Keratinocyte (primary cell): ENCODE measurements around the gene PLEKHA8. TPM values are rescaled to one million over a fixed set of nuclear protein-coding genes. Genes with fewer than 3 reads are reported as not detected.

Experiments
- DNase-seq: peaks from one replicate; pipeline ENCODE4 v3.0.0-alpha.2; 2011; ENCODE audit warnings: low read depth, missing footprints, low spot score
- FAIRE-seq: peaks from 2 replicates; lab custom pipeline; 2011; peaks lifted over from hg19 to GRCh38; lab: Jason Lieb, UNC
- H2AFZ ChIP-seq: 2 replicates; pipeline ENCODE4 v1.6.0; 2012; ENCODE audit warnings: low read length, control low read depth, inconsistent platforms; ENCODE audit not compliant: control insufficient read depth
- H3K27ac ChIP-seq: 2 replicates; pipeline ENCODE4 v1.5.1; 2011; ENCODE audit warnings: low read length; ENCODE audit not compliant: control insufficient read depth, insufficient read depth
- H3K27me3 ChIP-seq: 3 replicates; pipeline ENCODE4 v1.6.0; 2011; ENCODE audit warnings: low read length; ENCODE audit not compliant: control insufficient read depth, insufficient read depth; ENCODE audit errors: extremely low read depth
- H3K36me3 ChIP-seq, 2 experiments: 2 replicates in 1 of 2; 3 replicates in 1 of 2; pipeline ENCODE4 v1.5.1; 2011; ENCODE audit warnings: low read length in 2 of 2, mild to moderate bottlenecking in 1 of 2; ENCODE audit not compliant: control insufficient read depth in 2 of 2, insufficient read depth in 2 of 2; ENCODE audit errors: extremely low read depth in 1 of 2
- H3K4me1 ChIP-seq: 3 replicates; pipeline ENCODE4 v1.5.1; 2011; ENCODE audit warnings: low read length; ENCODE audit not compliant: control insufficient read depth, insufficient read depth; ENCODE audit errors: extremely low read depth
- H3K4me2 ChIP-seq: 3 replicates; pipeline ENCODE4 v1.6.0; 2011; ENCODE audit warnings: low read depth, low read length; ENCODE audit not compliant: control insufficient read depth, insufficient read depth; ENCODE audit errors: extremely low read depth
- H3K4me3 ChIP-seq, 3 experiments: fragments of 200-600 bp in 1 of 3; sonication (generic) in 1 of 3; 2 replicates in 2 of 3; 3 replicates in 1 of 3; pipeline ENCODE4 v1.5.1; 2011 to 2016; ENCODE audit warnings: low read length in 3 of 3, mild to moderate bottlenecking in 3 of 3, control low read depth in 2 of 3, inconsistent platforms in 1 of 3, low read depth in 1 of 3, mixed read lengths in 1 of 3, mixed run types in 1 of 3, moderate library complexity in 1 of 3; ENCODE audit not compliant: control insufficient read depth in 2 of 3, insufficient read depth in 2 of 3; ENCODE audit errors: extremely low read depth in 1 of 3
- H3K79me2 ChIP-seq: 2 replicates; pipeline ENCODE4 v1.6.0; 2012; ENCODE audit warnings: low read length; ENCODE audit not compliant: control insufficient read depth, insufficient read depth
- H3K9ac ChIP-seq: 3 replicates; pipeline ENCODE4 v1.6.0; 2011; ENCODE audit warnings: low read length; ENCODE audit not compliant: control insufficient read depth, insufficient read depth; ENCODE audit errors: extremely low read depth
- H3K9me1 ChIP-seq: 3 replicates; pipeline ENCODE4 v1.6.0; 2011; ENCODE audit warnings: low read length; ENCODE audit not compliant: control insufficient read depth, insufficient read depth; ENCODE audit errors: extremely low read depth
- H3K9me3 ChIP-seq: 2 replicates; pipeline ENCODE4 v1.5.1; 2012; ENCODE audit warnings: low read depth, low read length; ENCODE audit not compliant: control insufficient read depth
- H4K20me1 ChIP-seq: 3 replicates; pipeline ENCODE4 v1.6.0; 2011; ENCODE audit warnings: low read length; ENCODE audit not compliant: control insufficient read depth, insufficient read depth; ENCODE audit errors: extremely low read depth
- EZH2 ChIP-seq: IDR thresholded peaks from one replicate; pipeline ENCODE4 v1.6.1; 2012; ENCODE audit warnings: inconsistent platforms, mild to moderate bottlenecking, low read length, moderate library complexity
- dilution Hi-C: fragments of 300-500 bp; cut with MboI; formaldehyde crosslinking; loops from one replicate; pipeline ENCODE4 v1.7.0; 2020; ENCODE audit warnings: low sequenced_read_pairs; ENCODE audit not compliant: extremely low pct_ligation_motif_present
- polyA plus RNA-seq, 5 experiments: library from polyadenylated mRNA; depleted of rRNA in 3 of 5; stranded (reverse) in 3 of 5; stranded (forward) in 1 of 5; unstranded in 1 of 5; fragments of >200 nt; gene quantifications; 1 replicate in 1 of 5; 2 replicates in 3 of 5; 3 replicates in 1 of 5; pipeline versions ENCODE4 v1.2.1 to v1.2.3, GENCODE V29; 2011 to 2012; ENCODE audit warnings: missing spikeins in 2 of 5, low read depth in 1 of 5, low replicate concordance in 1 of 5
- TF ChIP-seq, protein P1 (sequence below), 3 experiments: IDR thresholded peaks in 1 of 3; conservative IDR thresholded peaks in 1 of 3; optimal IDR thresholded peaks in 1 of 3; 2 replicates in 2 of 3; 3 replicates in 1 of 3; pipeline versions ENCODE3 to v1.5.1; 2011; ENCODE audit warnings: low read length in 3 of 3, mild to moderate bottlenecking in 3 of 3, moderate library complexity in 2 of 3, control low read depth in 1 of 3, inconsistent platforms in 1 of 3; ENCODE audit not compliant: insufficient read depth in 2 of 3; ENCODE audit errors: extremely low read depth in 1 of 3

Gene PLEKHA8
- polyA plus RNA-seq, 1 donor (not counting 4 experiments of a cell fraction or from before 2014, with no cell fraction given) = 9.6 TPM

GRCh38 chr7:30028749-30029635 is 780 bp downstream of the PLEKHA8 start:
- Histone ChIP-seq H3K36me3 (no peaks in the 10 kb centered on the region), H3K4me2 (peak overlapping the region; percentile 77), H2AFZ (peak overlapping the region; percentile 82), H3K9me3 (no peaks in the 10 kb centered on the region), H3K9me1 (no peaks in the 10 kb centered on the region), H4K20me1 (no peaks in the 10 kb centered on the region), H3K27ac (peak overlapping the region; percentile 81), H3K4me3 (peak overlapping the region; percentile 86 to 99 (median 96)), H3K79me2 (peaks cover 58% of the 10 kb centered on the region), H3K27me3 (no peaks in the 10 kb centered on the region), H3K9ac (peak overlapping the region; percentile 83), H3K4me1 (peaks cover 22% of the 10 kb centered on the region)
- TF ChIP-seq, protein P1, sequence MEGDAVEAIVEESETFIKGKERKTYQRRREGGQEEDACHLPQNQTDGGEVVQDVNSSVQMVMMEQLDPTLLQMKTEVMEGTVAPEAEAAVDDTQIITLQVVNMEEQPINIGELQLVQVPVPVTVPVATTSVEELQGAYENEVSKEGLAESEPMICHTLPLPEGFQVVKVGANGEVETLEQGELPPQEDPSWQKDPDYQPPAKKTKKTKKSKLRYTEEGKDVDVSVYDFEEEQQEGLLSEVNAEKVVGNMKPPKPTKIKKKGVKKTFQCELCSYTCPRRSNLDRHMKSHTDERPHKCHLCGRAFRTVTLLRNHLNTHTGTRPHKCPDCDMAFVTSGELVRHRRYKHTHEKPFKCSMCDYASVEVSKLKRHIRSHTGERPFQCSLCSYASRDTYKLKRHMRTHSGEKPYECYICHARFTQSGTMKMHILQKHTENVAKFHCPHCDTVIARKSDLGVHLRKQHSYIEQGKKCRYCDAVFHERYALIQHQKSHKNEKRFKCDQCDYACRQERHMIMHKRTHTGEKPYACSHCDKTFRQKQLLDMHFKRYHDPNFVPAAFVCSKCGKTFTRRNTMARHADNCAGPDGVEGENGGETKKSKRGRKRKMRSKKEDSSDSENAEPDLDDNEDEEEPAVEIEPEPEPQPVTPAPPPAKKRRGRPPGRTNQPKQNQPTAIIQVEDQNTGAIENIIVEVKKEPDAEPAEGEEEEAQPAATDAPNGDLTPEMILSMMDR (optimal IDR thresholded peaks at IDR 0.05 in 1 of 3, IDR thresholded peaks at IDR 0.05 in 1 of 3, conservative IDR thresholded peaks at IDR 0.05 in 1 of 3; ENCODE audit: extremely low read depth in 1 of 3, insufficient read depth in 2 of 3, low read length in 3 of 3) = no peak
- no peak for TF ChIP-seq EZH2
- FAIRE-seq (peak; percentile 23), DNase-seq (no peak)
- dilution Hi-C loops = no loop called here

DNA sequence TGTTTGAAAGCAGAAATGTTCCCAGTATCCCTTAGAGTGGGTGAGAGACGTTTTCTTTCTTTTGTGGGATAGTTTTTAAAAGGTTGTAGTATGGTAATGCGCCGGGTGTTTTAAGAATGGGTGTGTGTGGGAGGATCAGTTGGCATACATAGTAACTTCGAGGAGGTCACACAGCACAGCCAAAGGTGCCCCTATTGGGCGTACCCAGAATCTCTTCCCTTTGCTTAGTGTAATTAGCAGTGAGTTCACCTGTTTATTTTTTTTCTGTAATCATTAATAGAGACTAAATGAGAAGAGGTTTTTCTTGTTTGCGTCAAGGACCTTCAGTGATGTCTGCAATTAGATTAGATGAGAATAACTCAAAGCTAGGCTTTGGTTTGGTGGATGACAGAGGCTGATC is 1.5 kb downstream of the PLEKHA8 start:
- DNase-seq = no peak
- peak overlapping the region; percentile 83 for H3K9ac ChIP-seq

More for the DNA sequence above, 1.5 kb downstream of the PLEKHA8 start:
- H2AFZ ChIP-seq = no peak overlapping the region
- TF ChIP-seq EZH2 = no peak
- TF ChIP-seq, protein P1 (optimal IDR thresholded peaks at IDR 0.05 in 1 of 3, IDR thresholded peaks at IDR 0.05 in 1 of 3, conservative IDR thresholded peaks at IDR 0.05 in 1 of 3; ENCODE audit: extremely low read depth in 1 of 3, insufficient read depth in 2 of 3, low read length in 3 of 3) = peak in 1 of 3 experiments; percentile 2
- peaks cover 22% of the 10 kb centered on the region for H3K4me1 ChIP-seq
- no peaks in the 10 kb centered on the region for H3K27me3 ChIP-seq
- dilution Hi-C loops = no loop called here
- no peak overlapping the region for H3K27ac ChIP-seq
- peak overlapping the region; percentile 86 to 99 (median 96) for H3K4me3 ChIP-seq
- FAIRE-seq = no peak
- H4K20me1 ChIP-seq = no peaks in the 10 kb centered on the region
- H3K9me3 ChIP-seq = no peaks in the 10 kb centered on the region
- H3K36me3 ChIP-seq = no peaks in the 10 kb centered on the region
- H3K9me1 ChIP-seq = no peaks in the 10 kb centered on the region
- H3K79me2 ChIP-seq = peaks cover 56% of the 10 kb centered on the region
- peak overlapping the region; percentile 77 for H3K4me2 ChIP-seq
